ENCODE measurements around the gene CD63.

DNA sequence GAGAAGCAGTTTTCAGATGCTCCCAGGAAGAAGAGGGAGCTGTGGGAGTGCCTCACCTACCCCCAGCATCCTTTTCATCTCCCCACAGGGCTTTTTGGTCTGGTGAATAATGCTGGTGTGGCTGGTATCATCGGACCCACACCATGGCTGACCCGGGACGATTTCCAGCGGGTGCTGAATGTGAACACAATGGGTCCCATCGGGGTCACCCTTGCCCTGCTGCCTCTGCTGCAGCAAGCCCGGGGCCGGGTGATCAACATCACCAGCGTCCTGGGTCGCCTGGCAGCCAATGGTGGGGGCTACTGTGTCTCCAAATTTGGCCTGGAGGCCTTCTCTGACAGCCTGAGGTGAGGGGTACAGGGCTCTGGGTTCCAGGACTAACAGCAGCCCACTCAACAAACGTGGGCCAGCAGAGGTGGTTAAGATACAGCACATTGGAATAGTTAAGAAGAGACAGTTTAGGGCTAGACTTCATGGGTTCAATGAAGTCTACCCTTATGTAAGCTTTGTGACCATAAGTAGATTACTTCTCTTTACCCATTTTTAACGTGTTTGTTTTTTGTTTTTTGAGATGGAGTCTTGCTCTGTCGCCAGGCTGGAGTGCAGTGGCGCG lies 7.1 kb downstream of the CD63 start:
- TF ChIP-seq ZNF354B (CRISPR knock-in tag; IDR thresholded peaks at IDR 0.05) (no peak), TBP (optimal IDR thresholded peaks at IDR 0.05; ENCODE audit: low read depth, low read length) (no peak), ZNF431 (CRISPR knock-in tag; IDR thresholded peaks at IDR 0.05) (no peak), EZH2 (IDR thresholded peaks at IDR 0.05; ENCODE audit: borderline replicate concordance, low read depth, low read length) (no peak), CBX5 (IDR thresholded peaks at IDR 0.05; ENCODE audit: borderline replicate concordance, low read depth) (no peak)
- TF ChIP-seq, protein P1, sequence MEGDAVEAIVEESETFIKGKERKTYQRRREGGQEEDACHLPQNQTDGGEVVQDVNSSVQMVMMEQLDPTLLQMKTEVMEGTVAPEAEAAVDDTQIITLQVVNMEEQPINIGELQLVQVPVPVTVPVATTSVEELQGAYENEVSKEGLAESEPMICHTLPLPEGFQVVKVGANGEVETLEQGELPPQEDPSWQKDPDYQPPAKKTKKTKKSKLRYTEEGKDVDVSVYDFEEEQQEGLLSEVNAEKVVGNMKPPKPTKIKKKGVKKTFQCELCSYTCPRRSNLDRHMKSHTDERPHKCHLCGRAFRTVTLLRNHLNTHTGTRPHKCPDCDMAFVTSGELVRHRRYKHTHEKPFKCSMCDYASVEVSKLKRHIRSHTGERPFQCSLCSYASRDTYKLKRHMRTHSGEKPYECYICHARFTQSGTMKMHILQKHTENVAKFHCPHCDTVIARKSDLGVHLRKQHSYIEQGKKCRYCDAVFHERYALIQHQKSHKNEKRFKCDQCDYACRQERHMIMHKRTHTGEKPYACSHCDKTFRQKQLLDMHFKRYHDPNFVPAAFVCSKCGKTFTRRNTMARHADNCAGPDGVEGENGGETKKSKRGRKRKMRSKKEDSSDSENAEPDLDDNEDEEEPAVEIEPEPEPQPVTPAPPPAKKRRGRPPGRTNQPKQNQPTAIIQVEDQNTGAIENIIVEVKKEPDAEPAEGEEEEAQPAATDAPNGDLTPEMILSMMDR (IDR thresholded peaks at IDR 0.05 in 2 of 3, conservative IDR thresholded peaks at IDR 0.05 in 1 of 3; ENCODE audit: insufficient read depth in 2 of 3, low read depth in 1 of 3, low read length in 3 of 3) = no peak

Measured in K562 (cell line).